Endometrial microvascular endothelial cells (primary cell): ENCODE measurements around the gene FURIN. TPM values are rescaled to one million over a fixed set of nuclear protein-coding genes. Genes with fewer than 3 reads are reported as not detected.
"Not testable (repeated sequence)": the region's sequence is repeated elsewhere in the genome, so short reads cannot be mapped to it uniquely, and the experiment has no call there.

Experiments
- in situ Hi-C: cut with HindIII; loops from 2 replicates; pipeline ENCODE4 v1.10.0; 2017; ENCODE audit warnings: low sequenced_read_pairs, low pct_unique_long_range_greater_than_20kb; ENCODE audit errors: inconsistent ontology term
- total RNA-seq: library from RNA; depleted of rRNA; stranded (reverse); fragments of >200 nt; gene quantifications from one replicate; pipeline ENCODE4 v1.2.3, GENCODE V29; 2015; ENCODE audit errors: inconsistent ontology term

FURIN gene
- total RNA-seq, 1 donor from 2014 or later: 156 TPM

GRCh38 chr15:90907051-90907660 lies 38.8 kb downstream of the FURIN start:
- in situ Hi-C loops: no loop called here

GRCh38 chr15:90907838-90908507 lies 39.6 kb downstream of the FURIN start:
- in situ Hi-C loops: no loop called here

- in situ Hi-C loops: not testable (repeated sequence)
Measured at GRCh38 chr15:90909449-90909848, 41.1 kb downstream of the FURIN start.

GRCh38 chr15:90909976-90910375 lies 41.6 kb downstream of the FURIN start:
- in situ Hi-C loops: no loop called here

- in situ Hi-C loops: no loop called here
Measured at GRCh38 chr15:90910441-90911301, 42.3 kb downstream of the FURIN start.

- in situ Hi-C loops: no loop called here
Measured at GRCh38 chr15:90911302-90911623, 42.9 kb downstream of the FURIN start.

- in situ Hi-C loops: no loop called here
Measured at GRCh38 chr15:90911906-90912769, 43.8 kb downstream of the FURIN start.

GRCh38 chr15:90912770-90913075 lies 44.3 kb downstream of the FURIN start:
- in situ Hi-C loops: no loop called here

- in situ Hi-C loops: no loop called here
Measured at GRCh38 chr15:90913398-90913944, 45.1 kb downstream of the FURIN start.

- in situ Hi-C loops: no loop called here
Measured at GRCh38 chr15:90914305-90915080, 46.1 kb downstream of the FURIN start.

GRCh38 chr15:90915216-90915807 lies 46.9 kb downstream of the FURIN start:
- in situ Hi-C loops: no loop called here

GRCh38 chr15:90915808-90916440 lies 47.5 kb downstream of the FURIN start:
- in situ Hi-C loops: no loop called here

- in situ Hi-C loops: no loop called here
Measured at GRCh38 chr15:90916461-90916860, 48.1 kb downstream of the FURIN start.

- in situ Hi-C loops: no loop called here
Measured at GRCh38 chr15:90917569-90917968, 49.2 kb downstream of the FURIN start.

GRCh38 chr15:90918034-90918788 lies 49.8 kb downstream of the FURIN start:
- in situ Hi-C loops: no loop called here

- in situ Hi-C loops: no loop called here
Measured at GRCh38 chr15:90918835-90919234, 50.4 kb downstream of the FURIN start.

- in situ Hi-C loops: no loop called here
Measured at GRCh38 chr15:90921887-90922286, 53.5 kb downstream of the FURIN start.
